GDM1 (cell line): ENCODE measurements around the gene GAK.
"Not testable (repeated sequence)": the region's sequence is repeated elsewhere in the genome, so short reads cannot be mapped to it uniquely, and the experiment has no call there.

Experiments used
- DNase-seq: peaks from one replicate; lab custom pipeline; 2025; lab: John Stamatoyannopoulos, UW

The GAK gene

DNA sequence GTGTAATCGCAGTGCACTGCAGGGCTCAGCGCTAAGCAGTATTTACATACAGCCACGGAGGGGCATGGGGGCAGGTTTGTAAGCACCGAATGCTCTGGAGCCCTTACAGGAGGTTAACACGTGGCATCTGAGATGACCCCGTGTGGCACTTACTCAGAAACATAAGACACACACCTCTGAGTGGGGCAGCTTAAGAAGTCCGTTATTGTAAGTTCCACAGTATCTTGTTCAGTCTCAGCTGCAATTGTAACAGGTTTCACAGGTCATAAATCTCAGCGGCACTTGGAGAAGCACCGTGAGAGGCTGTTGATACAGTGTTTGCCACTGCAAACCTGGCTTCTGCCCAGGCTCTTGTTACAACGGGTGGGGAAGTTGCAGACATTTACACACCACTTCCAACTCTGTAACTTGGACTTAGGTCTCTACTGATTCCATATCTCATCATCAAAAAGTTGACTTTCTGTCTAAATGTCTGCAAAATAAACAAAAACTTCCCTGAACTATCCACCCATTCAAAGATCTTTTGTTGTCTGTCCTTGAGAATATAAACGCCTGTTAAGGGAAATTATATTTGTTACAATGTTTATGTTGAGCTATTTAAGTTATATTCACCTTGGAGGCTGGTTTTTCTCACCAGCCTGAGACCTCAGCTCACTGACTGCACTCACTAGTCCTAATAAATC, 116.5 kb downstream of the GAK start:
- DNase-seq: no peak

DNA sequence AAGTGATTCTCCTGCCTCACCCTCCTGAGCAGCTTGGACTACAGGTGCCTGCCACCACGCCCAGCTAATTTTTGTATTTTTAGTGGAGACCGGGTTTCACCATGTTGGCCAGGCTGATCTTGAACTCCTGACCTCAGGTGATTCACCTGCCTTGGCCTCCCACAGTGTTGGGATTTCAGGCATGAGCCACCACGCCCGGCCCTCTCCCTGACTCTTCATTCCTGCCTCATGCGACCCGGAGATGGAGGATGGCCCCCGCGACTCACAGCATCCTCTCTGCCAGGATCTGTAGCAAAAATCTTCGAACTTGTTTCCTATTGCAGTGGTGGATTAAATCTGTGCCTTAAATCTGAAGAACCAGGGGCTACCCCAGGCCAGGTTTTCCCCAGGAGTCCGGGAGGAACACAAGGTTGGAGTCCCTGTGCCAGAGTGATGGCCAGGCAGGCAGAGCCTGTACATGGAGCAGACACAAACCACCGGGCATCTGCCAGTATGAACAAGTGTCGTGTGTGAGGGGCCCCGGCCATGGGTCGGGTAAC, 117.7 kb downstream of the GAK start:
- DNase-seq: no peak

DNA sequence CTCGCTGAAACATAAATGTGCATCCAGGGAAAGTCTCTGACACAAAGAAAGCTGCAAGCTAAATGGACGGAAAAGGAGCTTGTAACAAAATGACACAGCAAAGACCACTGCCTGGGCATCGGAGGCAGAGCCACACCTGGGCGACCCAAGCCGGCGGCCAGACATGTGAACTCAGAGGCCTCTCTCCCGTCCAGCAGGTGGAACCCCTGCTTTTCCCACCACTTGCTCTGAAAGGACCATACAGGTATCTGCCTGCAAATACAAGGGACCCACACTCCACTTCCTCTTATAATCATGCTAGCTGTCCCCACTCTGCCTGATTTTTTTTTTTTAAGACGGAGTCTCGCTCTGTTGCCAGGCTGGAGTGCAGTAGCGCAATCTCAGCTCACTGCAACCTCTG, 118.2 kb downstream of the GAK start:
- no peak for DNase-seq

DNA sequence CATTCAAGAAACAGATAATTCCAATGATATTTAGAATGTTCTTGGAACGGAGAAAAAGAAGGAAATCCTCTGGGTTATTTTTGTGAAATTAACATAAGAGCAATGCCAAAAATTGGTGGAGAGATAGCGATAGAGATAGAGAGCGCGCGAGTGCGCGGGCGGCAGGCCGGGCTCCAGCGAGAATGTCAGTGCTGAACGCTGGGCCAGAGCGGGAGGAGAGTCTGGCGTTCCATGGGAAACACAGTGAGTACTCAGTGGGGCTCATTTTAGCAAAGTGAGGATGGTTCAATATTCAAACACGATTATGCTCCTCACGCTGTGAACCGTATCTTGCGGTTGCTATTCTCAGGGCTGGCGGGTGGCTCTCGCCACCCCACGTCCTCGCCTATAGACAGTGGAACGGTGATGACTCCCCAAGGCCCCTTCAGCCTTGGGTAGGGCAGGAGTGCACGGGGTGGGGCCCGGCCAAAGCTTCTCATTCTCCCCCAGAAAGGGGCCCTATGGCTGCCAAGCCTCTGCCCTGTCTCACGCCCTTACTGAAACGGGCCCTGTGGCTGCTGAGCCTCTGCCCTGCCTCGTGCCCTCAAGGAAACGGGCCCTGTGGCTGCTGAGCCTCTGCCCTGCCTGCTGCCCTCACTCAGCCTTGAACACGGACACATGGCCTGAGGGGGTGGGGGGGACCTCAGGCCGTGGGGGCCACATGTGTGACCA, 123.1 kb downstream of the GAK start:
- no peak for DNase-seq

DNA sequence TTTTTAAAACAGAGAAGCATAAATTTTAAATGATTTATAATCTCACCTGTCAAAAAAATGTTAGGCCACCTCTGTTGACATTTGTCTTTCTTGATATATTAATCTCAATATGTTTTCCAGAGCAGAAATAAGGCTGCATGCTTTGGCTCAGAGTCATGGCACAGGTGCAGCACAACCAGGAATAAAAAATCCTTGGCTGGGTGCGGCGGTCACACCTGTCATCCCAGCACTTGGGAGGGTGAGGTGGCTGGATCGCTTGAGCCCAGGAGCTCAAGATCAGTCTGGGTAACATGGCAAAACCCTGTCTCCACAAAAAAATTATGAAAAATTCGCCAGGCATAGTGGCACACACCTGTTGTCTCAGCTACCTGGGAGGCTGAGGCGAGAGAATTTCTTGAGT, 124.3 kb downstream of the GAK start:
- no peak for DNase-seq

DNA sequence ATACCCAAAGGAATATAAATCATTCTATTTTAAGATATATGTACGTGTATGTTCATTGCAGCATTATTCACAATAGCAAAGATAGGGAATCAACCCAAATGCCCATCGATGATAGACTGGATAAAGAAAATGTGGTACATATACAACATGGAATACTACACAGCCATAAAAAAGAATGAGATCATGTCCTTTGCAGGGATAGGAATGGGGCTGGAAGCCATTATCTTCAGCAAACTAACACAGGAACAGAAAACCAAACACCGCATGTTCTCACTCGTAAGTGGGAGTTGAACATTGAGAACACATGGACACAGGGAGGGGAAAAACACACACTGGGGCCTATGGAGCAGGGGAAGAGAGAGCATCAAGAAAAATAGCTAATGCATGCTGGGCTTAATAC, 125.1 kb downstream of the GAK start:
- not testable (repeated sequence) for DNase-seq

DNA sequence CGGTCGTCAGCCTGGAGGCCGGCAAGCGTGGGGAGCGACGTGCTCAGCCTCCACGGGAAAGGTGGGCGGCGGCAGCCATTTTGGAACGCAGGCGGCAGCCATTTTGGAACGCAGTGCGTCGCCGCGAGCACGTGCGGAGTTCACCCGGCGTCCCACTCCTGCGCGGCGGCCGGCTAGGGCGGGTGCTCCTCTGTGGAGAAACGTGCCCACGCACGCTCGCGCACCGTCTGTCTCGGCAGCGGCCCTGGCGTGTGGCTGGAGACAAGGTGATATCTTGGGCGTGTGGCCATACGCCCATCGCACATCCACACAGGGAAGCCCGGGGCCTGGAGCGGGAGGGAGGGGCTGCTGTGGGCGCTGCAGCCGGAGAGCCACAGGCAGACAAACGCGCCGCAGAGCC, 127.3 kb downstream of the GAK start:
- no peak for DNase-seq

DNA sequence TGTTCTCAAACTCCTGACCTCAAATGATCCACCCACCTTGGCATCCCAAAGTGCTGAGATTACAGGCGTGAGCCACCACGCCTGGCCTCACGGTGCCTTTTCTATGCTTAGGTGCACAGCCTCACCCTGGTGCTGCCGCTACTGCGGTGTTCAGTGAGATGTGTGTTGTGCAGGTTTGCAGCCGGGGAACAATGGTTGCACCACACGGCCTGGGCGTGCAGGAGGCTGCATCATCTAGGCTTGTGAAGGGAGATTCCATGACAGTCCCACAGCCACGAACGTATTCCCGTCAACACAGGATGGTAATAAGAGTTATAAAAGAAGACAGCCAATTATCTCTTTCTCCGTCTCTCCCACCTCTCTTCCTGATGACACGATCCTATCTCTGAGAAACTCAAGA, 128.2 kb downstream of the GAK start:
- no peak for DNase-seq

DNA sequence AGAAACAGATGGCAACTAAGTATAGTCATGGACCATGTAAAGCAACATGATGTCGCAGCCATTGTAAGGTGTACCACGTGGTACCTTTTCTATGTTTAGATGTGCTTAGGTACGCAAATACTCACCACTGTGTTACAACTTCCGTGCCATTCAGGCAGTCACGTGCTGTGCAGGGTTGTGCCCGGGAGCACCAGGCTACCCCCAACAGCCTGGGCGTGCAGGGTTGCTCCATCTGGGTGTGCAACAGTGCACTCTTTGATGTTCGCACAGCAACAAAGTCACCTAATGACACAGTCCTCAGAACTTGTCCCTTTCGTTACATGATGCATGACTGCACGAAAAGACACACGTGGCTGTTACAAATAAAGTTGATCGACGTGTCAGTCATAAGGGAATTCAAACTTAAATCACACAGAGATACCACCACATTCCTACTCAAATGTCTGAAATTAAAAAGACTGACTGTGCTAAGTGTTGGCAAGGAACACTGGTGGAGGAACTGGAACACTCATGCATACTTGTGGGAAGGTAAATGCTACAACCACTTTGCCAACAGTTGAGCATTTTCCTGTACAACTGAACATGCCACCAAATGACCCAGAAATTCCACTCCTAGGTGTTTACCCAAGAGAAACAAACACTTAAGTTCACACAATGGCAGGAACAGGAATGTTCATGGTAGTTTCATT, 130.5 kb downstream of the GAK start:
- DNase-seq: no peak
